OCI-LY3 (cell line): ENCODE measurements around the gene LSP1.

Source experiments
- H2AFZ ChIP-seq: fragments of 200-600, 300-600 bp; shearing (Covaris generic); 2 replicates; pipeline ENCODE4 v1.6.0; 2014; ENCODE audit warnings: antibody characterized with exemption, low read depth, low read length
- H3K27ac ChIP-seq: fragments of 200-600, 300-600 bp; sonication (generic); 2 replicates; pipeline ENCODE4 v1.5.1; 2014; ENCODE audit warnings: mild to moderate bottlenecking, low read length, moderate library complexity, mixed read lengths
- H3K27me3 ChIP-seq: fragments of 200-600, 300-600 bp; sonication (generic); 2 replicates; pipeline ENCODE4 v1.6.1; 2014; ENCODE audit warnings: low read depth, low read length, mixed read lengths
- H3K36me3 ChIP-seq: fragments of 200-600, 300-600 bp; sonication (generic); replicated peaks from 2 replicates; pipeline ENCODE3; 2014; ENCODE audit warnings: low read depth, low read length, mixed read lengths
- H3K4me1 ChIP-seq: fragments of 300-600, 200-600 bp; sonication (generic); 2 replicates; pipeline ENCODE4 v1.6.1; 2014; ENCODE audit warnings: low read length, mixed read lengths
- H3K4me2 ChIP-seq: fragments of 200-600, 300-600 bp; sonication (generic); 2 replicates; pipeline ENCODE4 v1.6.1; 2014; ENCODE audit warnings: low read length, mixed read lengths
- H3K4me3 ChIP-seq: fragments of 300-600, 200-600 bp; sonication (generic); 2 replicates; pipeline ENCODE4 v1.5.1; 2014; ENCODE audit warnings: antibody characterized with exemption, mild to moderate bottlenecking, low read length, moderate library complexity
- H3K79me2 ChIP-seq: fragments of 300-600, 200-600 bp; shearing (Covaris generic); 2 replicates; pipeline ENCODE4 v1.6.1; 2014; ENCODE audit warnings: mild to moderate bottlenecking, low read length, mixed read lengths
- H3K9ac ChIP-seq: fragments of 300-600, 200-600 bp; shearing (Covaris generic); 2 replicates; pipeline ENCODE4 v1.6.0; 2014; ENCODE audit warnings: mild to moderate bottlenecking, low read length, moderate library complexity
- H3K9me3 ChIP-seq: fragments of 200-600, 300-600 bp; shearing (Covaris generic); 2 replicates; pipeline ENCODE4 v1.6.1; 2014; ENCODE audit warnings: low read length, mixed read lengths; ENCODE audit not compliant: insufficient read depth
- H4K20me1 ChIP-seq: fragments of 200-600, 300-600 bp; sonication (generic); 2 replicates; pipeline ENCODE4 v1.6.1; 2016; ENCODE audit warnings: low read length, mixed read lengths; ENCODE audit not compliant: insufficient read depth
- CTCF ChIP-seq: fragments of 200-600, 300-600 bp; sonication (generic); IDR thresholded peaks from 2 replicates; pipeline ENCODE4 v1.5.1; 2014; ENCODE audit warnings: antibody characterized with exemption, low read length, low read depth
- EZH2phosphoT487 ChIP-seq: fragments of 200-600 bp; shearing (Covaris generic); IDR thresholded peaks from 2 replicates; pipeline ENCODE4 v1.6.1; 2018; ENCODE audit warnings: antibody characterized with exemption, mixed run types, low read depth

Gene LSP1

DNA sequence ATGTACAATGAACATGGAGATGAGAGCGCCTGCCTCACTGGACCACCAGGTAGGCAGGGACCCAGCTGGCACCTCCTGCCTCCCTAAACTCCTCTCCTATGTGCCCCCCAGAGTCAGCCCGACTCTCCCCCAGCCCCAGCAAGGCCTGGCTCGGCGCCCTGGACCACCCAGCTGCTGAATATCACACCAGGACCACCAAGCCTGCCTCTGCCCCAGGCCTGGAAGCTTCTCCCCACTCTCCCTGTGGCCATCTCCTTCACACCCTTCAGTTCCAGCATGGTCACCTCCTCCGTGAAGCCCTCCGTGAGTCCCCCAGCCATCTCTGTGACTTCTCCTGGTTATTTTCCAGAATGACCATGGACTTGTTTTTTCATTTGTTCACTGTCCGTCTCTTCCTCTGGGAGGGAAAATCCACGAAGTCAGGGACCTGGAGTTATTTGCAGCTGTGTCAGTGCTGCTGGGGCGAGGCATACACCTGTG, 6.4 kb upstream of the LSP1 start:
- TF ChIP-seq EZH2phosphoT487, result no peak
- no peak for TF ChIP-seq CTCF
- H3K27me3 ChIP-seq, result peaks cover 29% of the 10 kb centered on the region
- H3K4me2 ChIP-seq, result no peak overlapping the region
- no peaks in the 10 kb centered on the region for H3K36me3 ChIP-seq
- no peak overlapping the region for H3K9ac ChIP-seq
- no peak overlapping the region for H3K4me3 ChIP-seq
- peaks cover 3% of the 10 kb centered on the region; the same call in 1 of the 2 replicates for H3K9me3 ChIP-seq
- no peak overlapping the region for H2AFZ ChIP-seq
- peaks cover 3% of the 10 kb centered on the region for H3K79me2 ChIP-seq
- H3K4me1 ChIP-seq, result peaks cover 59% of the 10 kb centered on the region
- no peak overlapping the region for H3K27ac ChIP-seq
- no peaks in the 10 kb centered on the region for H4K20me1 ChIP-seq

DNA sequence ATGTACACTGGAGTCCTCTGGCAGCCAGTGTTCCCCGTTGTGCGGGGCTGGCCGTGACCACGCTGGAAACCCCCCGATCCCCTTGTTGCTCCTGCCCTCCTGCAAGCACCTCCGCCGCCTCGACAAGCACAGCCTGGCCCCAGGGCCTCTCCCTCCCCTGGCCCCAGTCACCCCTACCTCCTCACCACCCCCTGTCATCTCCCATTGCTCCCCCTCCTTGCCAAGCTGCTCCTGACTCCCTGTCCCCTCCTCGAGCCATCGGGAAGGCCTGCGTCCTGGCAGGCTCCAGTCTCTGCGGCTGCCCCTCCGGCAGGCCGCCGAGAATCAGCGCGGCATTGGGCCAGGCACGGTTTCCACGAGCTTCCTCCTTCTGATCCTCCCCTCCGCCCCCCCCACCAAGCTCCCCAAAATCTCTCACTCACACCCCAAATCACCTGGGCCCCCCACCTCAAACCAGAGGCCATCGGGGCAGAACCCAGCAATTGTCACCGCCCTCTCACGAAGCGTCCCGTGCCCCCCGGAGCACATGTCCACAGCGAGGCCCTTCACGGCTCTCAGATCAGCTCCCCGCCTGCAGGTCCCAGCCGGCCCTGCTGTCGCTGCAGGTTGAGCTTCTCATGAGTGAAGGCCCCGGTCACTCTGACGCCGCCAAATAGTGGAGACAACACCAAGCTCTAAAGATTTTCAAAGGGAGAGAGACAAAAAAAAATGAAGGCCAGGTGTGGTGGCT, 5.7 kb upstream of the LSP1 start:
- H4K20me1 ChIP-seq, result no peaks in the 10 kb centered on the region
- TF ChIP-seq CTCF (no peak), EZH2phosphoT487 (no peak)
- no peak overlapping the region for H3K27ac ChIP-seq
- peaks cover 61% of the 10 kb centered on the region for H3K4me1 ChIP-seq
- H3K36me3 ChIP-seq, result no peaks in the 10 kb centered on the region
- H3K27me3 ChIP-seq, result peaks cover 28% of the 10 kb centered on the region
- peaks cover 10% of the 10 kb centered on the region for H3K79me2 ChIP-seq
- no peak overlapping the region for H3K4me2 ChIP-seq
- peaks cover 4% of the 10 kb centered on the region; the same call in 1 of the 2 replicates for H3K9me3 ChIP-seq
- no peak overlapping the region for H3K9ac ChIP-seq
- H3K4me3 ChIP-seq, result no peak overlapping the region
- no peak overlapping the region for H2AFZ ChIP-seq

- no peak overlapping the region for H2AFZ ChIP-seq
- no peaks in the 10 kb centered on the region for H4K20me1 ChIP-seq
- H3K79me2 ChIP-seq, result peaks cover 19% of the 10 kb centered on the region
- no peaks in the 10 kb centered on the region for H3K36me3 ChIP-seq
- TF ChIP-seq EZH2phosphoT487 (no peak), CTCF (no peak)
- H3K4me3 ChIP-seq, result no peak overlapping the region
- peaks cover 4% of the 10 kb centered on the region; the same call in 1 of the 2 replicates for H3K9me3 ChIP-seq
- H3K27ac ChIP-seq, result no peak overlapping the region
- no peak overlapping the region for H3K4me2 ChIP-seq
- no peak overlapping the region for H3K9ac ChIP-seq
- H3K4me1 ChIP-seq, result peaks cover 65% of the 10 kb centered on the region
- H3K27me3 ChIP-seq, result peaks cover 28% of the 10 kb centered on the region
Observed at GRCh38 chr11:1847926-1848639, 4.8 kb upstream of the LSP1 start.
